Measurements from ENCODE around the gene IVL.

IVL gene

GRCh38 chr1:152888126-152888525 lies 20.2 kb upstream of the IVL start:
- no peak for DNase-seq

DNA sequence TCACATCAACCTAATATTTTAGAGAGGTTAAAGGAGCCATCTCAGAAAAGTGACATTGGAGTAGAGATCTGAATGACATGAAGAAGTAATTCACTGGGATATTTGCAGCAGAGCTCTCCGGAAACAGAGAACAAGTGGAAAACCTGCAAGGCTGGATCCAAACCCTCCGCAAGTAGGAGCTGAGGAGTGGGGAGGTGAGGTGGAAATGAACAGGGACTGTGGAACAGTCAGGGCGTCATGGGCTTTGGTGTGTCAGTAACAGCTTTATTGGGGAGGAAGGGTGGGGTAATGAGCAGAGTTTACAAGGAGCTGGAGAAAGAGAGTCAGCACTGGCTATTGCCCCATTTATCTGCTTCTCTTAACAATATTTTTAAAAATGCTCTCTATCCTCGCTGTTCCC lies 9.3 kb upstream of the IVL start:
- DNase-seq, result no peak

DNA sequence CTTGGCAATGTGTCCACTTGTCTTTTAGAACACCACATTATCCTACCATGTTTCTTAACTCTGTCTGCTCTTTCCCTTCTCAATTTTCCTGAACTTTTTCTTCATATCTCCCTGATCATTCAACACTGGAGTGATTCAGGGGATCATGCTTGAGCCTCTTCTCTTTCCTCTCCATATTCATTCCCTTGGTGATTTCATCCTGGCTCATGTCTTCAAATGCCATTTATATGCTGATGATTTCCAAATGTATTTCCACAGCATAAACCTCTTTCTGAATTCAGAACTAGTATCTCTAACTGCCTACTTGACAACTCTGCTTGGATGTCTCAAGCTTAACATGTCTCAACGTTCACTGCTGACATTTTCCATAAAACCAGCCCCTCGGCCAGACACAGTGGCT lies 8.5 kb upstream of the IVL start:
- DNase-seq, result no peak

DNA sequence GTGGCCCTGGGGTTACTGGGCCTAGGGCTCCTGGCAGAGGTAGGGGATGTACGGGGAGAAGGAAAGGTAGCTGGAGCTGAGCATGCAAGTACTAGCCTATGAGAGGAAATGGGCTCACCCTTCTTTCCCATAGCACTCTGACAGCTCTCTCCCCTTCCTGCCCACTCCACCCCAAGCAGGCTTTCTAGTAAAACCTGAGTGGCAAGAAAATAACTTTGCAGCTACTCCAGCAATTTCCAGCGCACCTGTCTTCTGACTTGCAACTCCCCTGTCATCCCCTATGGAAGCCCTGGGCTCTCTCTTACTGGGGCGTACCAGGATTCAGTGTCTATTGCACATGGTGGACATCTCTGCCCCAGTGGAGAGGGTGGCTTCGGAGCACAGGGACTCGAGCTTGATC lies 6.7 kb upstream of the IVL start:
- DNase-seq, result no peak

GRCh38 chr1:152902636-152903035 lies 5.7 kb upstream of the IVL start:
- DNase-seq, result no peak

DNA sequence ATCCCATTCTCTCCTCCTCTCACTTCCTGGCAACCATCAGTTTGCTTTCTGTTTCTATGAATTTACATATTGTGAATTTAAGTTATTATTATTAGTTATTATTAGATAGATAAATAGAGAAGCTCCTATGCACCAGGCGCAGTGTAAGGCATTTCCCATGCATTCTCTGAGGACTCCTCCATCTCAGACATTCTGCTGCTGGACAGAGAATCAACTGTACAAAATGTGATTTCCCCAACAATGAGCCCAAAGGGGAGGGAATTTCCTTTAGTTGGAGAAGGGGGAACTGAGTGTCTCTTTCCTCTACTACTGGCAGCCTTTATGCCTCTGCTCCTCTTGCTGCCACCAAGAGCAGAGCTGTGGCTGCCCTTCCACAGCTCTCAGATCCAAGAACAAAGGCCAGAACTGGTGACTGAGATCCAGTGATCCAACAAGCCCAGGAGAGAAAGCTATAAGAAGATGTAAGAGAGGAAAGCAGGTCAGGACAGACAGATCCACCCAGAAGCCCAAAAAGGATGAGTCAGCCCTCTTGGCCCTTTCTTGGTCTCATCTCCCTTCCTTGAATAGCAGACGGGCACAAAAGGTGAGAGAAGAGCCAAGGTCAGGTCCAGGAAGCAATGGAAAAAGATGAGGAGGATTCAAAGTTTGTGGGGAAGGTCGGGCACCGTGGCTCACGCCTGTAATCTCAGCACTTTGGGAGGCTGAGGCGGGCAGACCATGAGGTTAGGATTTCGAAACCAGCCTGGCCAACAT lies 3.5 kb upstream of the IVL start:
- DNase-seq, result no peak

GRCh38 chr1:152906023-152906565 lies 2.3 kb upstream of the IVL start:
- no peak for DNase-seq

DNA sequence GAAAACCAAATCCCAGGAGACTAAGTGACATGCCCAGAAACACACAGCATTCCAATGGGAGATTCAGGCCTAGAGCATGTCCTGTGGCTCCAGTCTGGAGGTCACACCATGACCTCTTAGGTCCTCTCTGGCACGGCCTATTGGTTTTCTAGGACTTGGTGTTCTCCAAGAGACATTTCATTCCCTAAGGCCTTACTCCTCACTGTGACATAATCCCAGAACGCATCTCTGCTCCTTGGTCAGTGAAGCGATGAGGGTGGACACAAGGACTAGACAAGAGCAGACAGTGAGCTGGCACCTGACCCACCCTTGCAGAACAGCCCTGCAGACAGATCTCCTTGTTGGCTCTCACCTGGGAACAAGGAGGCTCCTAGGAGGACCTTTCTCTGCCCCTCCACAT lies 860 bp downstream of the IVL start:
- no peak for DNase-seq

- DNase-seq, result no peak
Measured at GRCh38 chr1:152912471-152912870, 4.1 kb downstream of the IVL start.

DNA sequence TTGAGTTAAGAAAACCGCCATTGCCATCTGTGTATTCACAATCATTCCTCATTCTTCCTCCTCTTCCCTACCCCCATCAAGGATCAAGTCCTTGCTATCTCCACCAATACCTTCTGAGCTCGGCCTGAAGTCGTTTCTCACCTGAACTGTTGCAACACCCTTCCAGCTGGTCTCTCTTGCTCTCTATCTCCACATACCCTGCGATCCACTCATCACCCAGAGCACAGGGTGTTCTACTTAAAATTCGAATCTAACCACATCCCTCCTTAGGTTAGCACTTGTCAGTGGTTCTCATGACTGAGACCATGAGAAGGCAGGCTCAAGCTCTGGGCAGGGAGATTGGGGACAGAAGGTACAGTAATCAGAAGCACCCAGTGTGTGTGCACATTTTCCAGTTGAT lies 4.6 kb downstream of the IVL start:
- no peak for DNase-seq

GRCh38 chr1:152917794-152918193 lies 9.4 kb downstream of the IVL start:
- DNase-seq, result no peak

DNA sequence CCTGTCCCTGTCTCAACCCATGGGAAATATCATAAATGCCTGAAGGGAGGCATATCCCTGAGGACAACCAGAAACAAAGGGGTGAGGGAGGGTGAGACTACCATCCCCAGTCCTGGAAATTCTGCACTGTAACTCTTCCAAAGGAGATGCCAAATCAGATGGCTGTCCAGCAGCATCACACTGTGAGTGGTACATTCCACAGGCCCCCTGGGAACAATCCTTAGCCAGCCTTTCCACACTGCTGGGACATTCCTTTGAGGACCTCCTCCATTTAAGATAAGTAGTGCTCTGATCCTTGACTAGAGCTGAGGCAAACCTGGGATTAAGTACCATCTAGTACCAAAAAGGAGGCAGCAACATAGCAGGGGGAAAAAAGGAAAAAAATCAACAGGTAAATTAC lies 10.7 kb downstream of the IVL start:
- no peak for DNase-seq

- no peak for DNase-seq
Measured at GRCh38 chr1:152924191-152924590, 15.8 kb downstream of the IVL start.

- no peak for DNase-seq
Measured at GRCh38 chr1:152926091-152926490, 17.7 kb downstream of the IVL start.

GRCh38 chr1:152928671-152929070 lies 20.3 kb downstream of the IVL start:
- no peak for DNase-seq

- DNase-seq, result no peak
Measured at GRCh38 chr1:152932170-152932811, 23.9 kb downstream of the IVL start.

- DNase-seq, result no peak
Measured at GRCh38 chr1:152933196-152933595, 24.9 kb downstream of the IVL start.

DNA sequence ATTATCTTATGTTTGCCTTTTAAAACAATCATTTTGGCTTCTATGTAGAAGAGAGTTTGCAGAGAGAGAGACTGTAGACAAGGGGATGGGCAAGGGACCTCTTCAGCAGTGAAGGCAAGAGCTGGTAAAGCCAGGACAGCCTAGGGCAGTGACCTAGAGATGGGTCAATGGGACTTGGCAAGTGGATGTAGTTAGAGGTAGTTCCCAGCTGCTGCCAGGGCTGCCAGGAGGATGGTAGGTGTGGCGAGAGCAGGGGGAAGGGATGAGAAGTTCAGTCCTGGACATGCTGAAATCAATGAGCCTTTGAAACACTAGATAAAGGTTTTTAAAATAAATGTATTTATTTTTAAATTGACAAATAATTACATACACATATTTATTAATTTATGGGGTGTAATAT lies 32.3 kb downstream of the IVL start:
- DNase-seq, result no peak

- no peak for DNase-seq
Measured at GRCh38 chr1:152941037-152941711, 32.8 kb downstream of the IVL start.

- DNase-seq, result no peak
Measured at GRCh38 chr1:152942161-152942560, 33.8 kb downstream of the IVL start.

DNA sequence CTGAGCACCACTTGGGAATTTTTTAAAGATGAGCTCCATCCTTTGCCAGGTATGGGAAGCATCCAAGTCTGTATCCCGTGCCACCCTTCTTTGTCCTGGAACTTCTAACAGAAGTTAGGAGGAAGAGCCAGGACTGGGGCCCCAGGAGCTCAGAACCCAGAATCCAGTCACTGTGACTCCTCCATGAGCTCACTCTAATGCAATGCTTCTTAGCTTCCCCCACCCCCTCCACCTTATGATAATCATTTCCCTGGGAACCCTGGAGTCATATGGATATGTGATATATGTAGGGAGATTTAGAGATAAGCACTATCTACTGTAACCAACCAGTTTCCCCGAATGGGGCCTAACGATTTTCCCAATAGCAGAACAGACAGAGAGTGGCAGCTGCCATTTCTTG lies 37.9 kb downstream of the IVL start:
- DNase-seq, result no peak

DNA sequence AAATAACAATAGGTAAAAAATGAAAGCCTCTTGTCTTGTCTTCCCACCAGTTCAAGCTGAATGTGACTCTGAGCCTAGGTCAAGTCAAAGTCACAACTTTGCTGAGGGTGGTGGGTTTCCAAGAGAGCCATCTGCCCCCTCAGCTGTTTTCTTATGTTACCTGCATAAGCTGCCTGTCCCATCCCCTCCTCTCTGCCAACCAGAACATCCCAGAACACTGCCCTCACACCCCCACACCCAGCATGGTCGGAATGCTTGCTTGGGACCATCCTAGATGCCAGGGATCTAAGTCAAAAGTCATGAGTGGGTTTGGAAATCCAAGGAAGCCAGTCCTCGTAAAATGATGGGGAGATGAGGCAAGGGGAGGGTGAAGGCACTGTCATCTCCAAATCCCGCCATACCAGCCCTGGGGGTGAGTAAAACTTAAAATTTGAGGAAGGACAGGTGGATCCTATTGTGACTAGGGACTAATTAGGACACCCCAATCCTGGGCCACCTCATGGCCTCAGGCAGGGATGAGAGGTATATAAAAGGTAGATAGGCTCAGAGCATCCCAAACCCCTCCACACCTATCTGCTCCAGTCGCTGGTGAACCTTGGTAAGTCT lies 38.4 kb downstream of the IVL start, which contains the start of gene SPRR5:
TSS of gene SPRR5 (plus strand) at position 556 of the 606 bp plus-strand sequence. CDS start 1,349 bp downstream, outside the sequence.
- no peak for DNase-seq

DNA sequence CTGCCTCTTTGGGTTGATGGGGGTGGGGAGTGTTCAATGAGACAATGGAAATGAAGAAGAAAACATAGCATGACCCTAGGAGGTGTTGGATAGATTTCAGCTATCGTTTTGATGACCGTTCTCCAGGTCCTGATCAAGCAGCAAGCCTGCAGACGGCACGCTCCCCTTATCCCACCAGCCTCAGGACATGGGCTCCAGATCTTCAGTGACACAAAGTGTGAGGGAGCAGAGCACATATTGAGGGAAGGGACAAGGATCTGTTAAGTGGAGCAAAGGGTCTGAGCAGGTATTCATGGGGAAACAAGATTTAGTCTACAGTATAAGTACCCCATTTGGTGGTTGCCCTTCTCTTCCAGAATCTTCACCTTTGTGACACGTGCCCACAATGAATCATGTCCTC lies 43.4 kb downstream of the IVL start:
- no peak for DNase-seq
